Endothelial cell of umbilical vein (primary cell): ENCODE measurements around the gene GID4. TPM values are rescaled to one million over a fixed set of nuclear protein-coding genes. Genes with fewer than 3 reads are reported as not detected.

Experiments used
- BruUV-seq: library from RNA; stranded (reverse); fragments of 400-500 nt; replicated peaks from 2 replicates; lab custom pipeline; 2021; lab: Mats Ljungman, UMichigan
- CTCF ChIA-PET: fragments of 300-600, 350-600 bp; sonication (Branson Sonifier 250); formaldehyde crosslinking; loops from one replicate; lab custom pipeline; 2021; ENCODE audit warnings: antibody characterized with exemption, inconsistent platforms; lab: Charles Lee
- POLR2A ChIA-PET: fragments of 300-600, 350-600 bp; sonication (Branson Sonifier 250); formaldehyde crosslinking; loops from one replicate; lab custom pipeline; 2021; ENCODE audit warnings: antibody characterized with exemption, inconsistent platforms; lab: Charles Lee
- DNase-seq: peaks from one replicate; pipeline ENCODE4 v3.0.0-alpha.2; 2011; ENCODE audit warnings: low read depth, low spot score
- FAIRE-seq: peaks from 2 replicates; lab custom pipeline; 2011; peaks lifted over from hg19 to GRCh38; lab: Jason Lieb, UNC
- H2AFZ ChIP-seq: 2 replicates; pipeline ENCODE4 v1.6.0; 2012; ENCODE audit warnings: low read depth, low read length, control low read depth, inconsistent platforms
- H3K27ac ChIP-seq: 2 replicates; pipeline ENCODE4 v1.5.1; 2011; ENCODE audit warnings: low read depth, mild to moderate bottlenecking, control low read depth, low read length, moderate library complexity; ENCODE audit not compliant: insufficient read depth
- H3K27me3 ChIP-seq, 2 experiments: 2 replicates each; pipeline versions ENCODE4 v1.6.0 to v1.6.1; 2011; ENCODE audit warnings: low read length in 2 of 2, mixed read lengths in 1 of 2; ENCODE audit not compliant: control insufficient read depth in 2 of 2, insufficient read depth in 2 of 2
- H3K36me3 ChIP-seq, 2 experiments: 2 replicates in 1 of 2; 3 replicates in 1 of 2; pipeline ENCODE4 v1.5.1; 2011; ENCODE audit warnings: low read length in 2 of 2, mild to moderate bottlenecking in 1 of 2, moderate library complexity in 1 of 2; ENCODE audit not compliant: control insufficient read depth in 2 of 2, insufficient read depth in 2 of 2; ENCODE audit errors: extremely low read depth in 1 of 2
- H3K4me1 ChIP-seq: 3 replicates; pipeline ENCODE4 v1.5.1; 2011; ENCODE audit warnings: mild to moderate bottlenecking, low read length; ENCODE audit not compliant: control insufficient read depth, insufficient read depth; ENCODE audit errors: extremely low read depth
- H3K4me2 ChIP-seq: 2 replicates; pipeline ENCODE4 v1.6.1; 2011; ENCODE audit warnings: low read length, control low read depth, mixed read lengths; ENCODE audit not compliant: insufficient read depth
- H3K4me3 ChIP-seq, 3 experiments: fragments of 200-600 bp in 1 of 3; sonication (generic), shearing (Covaris generic) in 1 of 3; replicated peaks in 1 of 3; 2 replicates each; pipeline ENCODE4 v1.5.1; 2011 to 2016; ENCODE audit warnings: control low read depth in 3 of 3, low read length in 3 of 3, mild to moderate bottlenecking in 2 of 3, inconsistent platforms in 1 of 3, low read depth in 1 of 3, moderate library complexity in 1 of 3; ENCODE audit not compliant: insufficient read depth in 1 of 3
- H3K79me2 ChIP-seq: 2 replicates; pipeline ENCODE4 v1.6.0; 2012; ENCODE audit warnings: low read length, inconsistent platforms; ENCODE audit not compliant: control insufficient read depth, insufficient read depth
- H3K9ac ChIP-seq: replicated peaks from 2 replicates; pipeline ENCODE3; 2011; ENCODE audit warnings: low read length, control low read depth; ENCODE audit not compliant: insufficient read depth; ENCODE audit errors: extremely low read depth
- H3K9me1 ChIP-seq: replicated peaks from 3 replicates; pipeline ENCODE4 v1.6.0; 2011; ENCODE audit warnings: mild to moderate bottlenecking, low read length; ENCODE audit not compliant: control insufficient read depth, insufficient read depth; ENCODE audit errors: extremely low read depth
- H3K9me3 ChIP-seq: replicated peaks from 2 replicates; pipeline ENCODE4 v1.5.1; 2012; ENCODE audit warnings: low read length, inconsistent platforms; ENCODE audit not compliant: control insufficient read depth, insufficient read depth
- H4K20me1 ChIP-seq: replicated peaks from 2 replicates; pipeline ENCODE3; 2011; ENCODE audit warnings: mild to moderate bottlenecking, low read length; ENCODE audit not compliant: control insufficient read depth, insufficient read depth; ENCODE audit errors: extremely low read depth
- CTCF ChIP-seq, 2 donors: IDR thresholded peaks; 1 replicate in 1 of 2; 2 replicates in 1 of 2; pipeline ENCODE4 v1.5.1; 2011; ENCODE audit warnings: low read length in 2 of 2, mild to moderate bottlenecking in 2 of 2, moderate library complexity in 2 of 2, control low read depth in 1 of 2, inconsistent platforms in 1 of 2, low read depth in 1 of 2; ENCODE audit not compliant: insufficient read depth in 1 of 2; ENCODE audit errors: extremely low read depth in 1 of 2
- EZH2 ChIP-seq: IDR thresholded peaks from 2 replicates; pipeline ENCODE4 v1.6.1; 2012; ENCODE audit warnings: borderline replicate concordance, low read depth, mild to moderate bottlenecking, moderate library complexity, low read length, inconsistent platforms; ENCODE audit not compliant: severe bottlenecking
- FOS ChIP-seq: IDR thresholded peaks from 2 replicates; pipeline ENCODE4 v1.6.1; 2011; ENCODE audit warnings: mild to moderate bottlenecking, low read length, moderate library complexity, borderline replicate concordance; ENCODE audit not compliant: insufficient read depth
- GATA2 ChIP-seq: IDR thresholded peaks from 2 replicates; pipeline ENCODE4 v1.7.0; 2011; ENCODE audit warnings: low read depth, mild to moderate bottlenecking, moderate library complexity, mixed read lengths, low read length; ENCODE audit not compliant: insufficient read length, insufficient read depth
- MAX ChIP-seq: IDR thresholded peaks from 2 replicates; pipeline ENCODE4 v1.6.1; 2011; ENCODE audit not compliant: insufficient read depth, insufficient read length
- POLR2A ChIP-seq: IDR thresholded peaks from 2 replicates; pipeline ENCODE4 v1.6.1; 2012; ENCODE audit warnings: low read depth, mild to moderate bottlenecking, control low read depth, low read length
- dilution Hi-C: fragments of 300-500 bp; cut with MboI; formaldehyde crosslinking; loops from one replicate; pipeline ENCODE4 v1.15.0; 2019; ENCODE audit warnings: low sequenced_read_pairs; ENCODE audit not compliant: extremely low pct_ligation_motif_present
- intact Hi-C: fragments of 100-400 bp; cut with micrococcal nuclease; formaldehyde crosslinking; loops from one replicate; pipeline ENCODE4 v1.10.0; 2022
- polyA plus RNA-seq, 4 experiments: library from polyadenylated mRNA; depleted of rRNA in 3 of 4; stranded (reverse) in 3 of 4; unstranded in 1 of 4; fragments of >200 nt; gene quantifications; 2 replicates each; pipeline versions ENCODE4 v1.2.1 to v1.2.3, GENCODE V29; 2011 to 2012; ENCODE audit warnings: missing spikeins in 1 of 4
- total RNA-seq: library from RNA; stranded (reverse); gene quantifications from 2 replicates; pipeline ENCODE4 v1.2.3, GENCODE V29; 2021

GID4 gene
- total and polyA plus RNA-seq, 2 donors (not counting 3 experiments of a cell fraction or from before 2014, with no cell fraction given): 6.4 to 11.3 TPM

GRCh38 chr17:18040261-18040858 lies 1.2 kb downstream of the GID4 start:
- intact Hi-C loops: no loop called here
- TF ChIP-seq FOS (no peak), GATA2 (no peak), POLR2A (no peak), MAX (no peak), EZH2 (no peak), CTCF (IDR thresholded peaks at IDR 0.05; ENCODE audit: extremely low read depth in 1 of 2, insufficient read depth in 1 of 2, low read depth in 1 of 2, low read length in 2 of 2) (no peak)

More at GRCh38 chr17:18040261-18040858, 1.2 kb downstream of the GID4 start:
- Histone ChIP-seq H2AFZ (peak overlapping the region; percentile 80), H3K4me1 (peaks cover 20% of the 10 kb centered on the region), H3K27ac (no peak overlapping the region), H3K9me3 (no peaks in the 10 kb centered on the region), H3K4me2 (peak overlapping the region; percentile 71), H3K27me3 (no peaks in the 10 kb centered on the region), H3K4me3 (peak overlapping the region; percentile 27 to 96 (median 45)), H4K20me1 (no peaks in the 10 kb centered on the region), H3K36me3 (no peaks in the 10 kb centered on the region), H3K9me1 (no peaks in the 10 kb centered on the region), H3K9ac (peak overlapping the region; percentile 44), H3K79me2 (peaks cover 12% of the 10 kb centered on the region)
- BruUV-seq: no TSS peak
- no peak for FAIRE-seq
- dilution Hi-C loops: loop anchor here (25.0 kb wide), 1 partner anchor 153 kb away; no protein-coding TSS in a partner anchor
- DNase-seq: no peak
- POLR2A ChIA-PET: no interaction called here
- CTCF ChIA-PET: no interaction called here
